Bone marrow (tissue), 2 donors: ENCODE results near the gene NAGS.
"Not testable (repeated sequence)": the region's sequence is repeated elsewhere in the genome, so short reads cannot be mapped to it uniquely, and the experiment has no call there.

Experiments used
- DNase-seq, 2 donors: peaks; one replicate each; lab custom pipeline; 2025; lab: John Stamatoyannopoulos, UW

The NAGS gene, protein sequence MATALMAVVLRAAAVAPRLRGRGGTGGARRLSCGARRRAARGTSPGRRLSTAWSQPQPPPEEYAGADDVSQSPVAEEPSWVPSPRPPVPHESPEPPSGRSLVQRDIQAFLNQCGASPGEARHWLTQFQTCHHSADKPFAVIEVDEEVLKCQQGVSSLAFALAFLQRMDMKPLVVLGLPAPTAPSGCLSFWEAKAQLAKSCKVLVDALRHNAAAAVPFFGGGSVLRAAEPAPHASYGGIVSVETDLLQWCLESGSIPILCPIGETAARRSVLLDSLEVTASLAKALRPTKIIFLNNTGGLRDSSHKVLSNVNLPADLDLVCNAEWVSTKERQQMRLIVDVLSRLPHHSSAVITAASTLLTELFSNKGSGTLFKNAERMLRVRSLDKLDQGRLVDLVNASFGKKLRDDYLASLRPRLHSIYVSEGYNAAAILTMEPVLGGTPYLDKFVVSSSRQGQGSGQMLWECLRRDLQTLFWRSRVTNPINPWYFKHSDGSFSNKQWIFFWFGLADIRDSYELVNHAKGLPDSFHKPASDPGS

DNA sequence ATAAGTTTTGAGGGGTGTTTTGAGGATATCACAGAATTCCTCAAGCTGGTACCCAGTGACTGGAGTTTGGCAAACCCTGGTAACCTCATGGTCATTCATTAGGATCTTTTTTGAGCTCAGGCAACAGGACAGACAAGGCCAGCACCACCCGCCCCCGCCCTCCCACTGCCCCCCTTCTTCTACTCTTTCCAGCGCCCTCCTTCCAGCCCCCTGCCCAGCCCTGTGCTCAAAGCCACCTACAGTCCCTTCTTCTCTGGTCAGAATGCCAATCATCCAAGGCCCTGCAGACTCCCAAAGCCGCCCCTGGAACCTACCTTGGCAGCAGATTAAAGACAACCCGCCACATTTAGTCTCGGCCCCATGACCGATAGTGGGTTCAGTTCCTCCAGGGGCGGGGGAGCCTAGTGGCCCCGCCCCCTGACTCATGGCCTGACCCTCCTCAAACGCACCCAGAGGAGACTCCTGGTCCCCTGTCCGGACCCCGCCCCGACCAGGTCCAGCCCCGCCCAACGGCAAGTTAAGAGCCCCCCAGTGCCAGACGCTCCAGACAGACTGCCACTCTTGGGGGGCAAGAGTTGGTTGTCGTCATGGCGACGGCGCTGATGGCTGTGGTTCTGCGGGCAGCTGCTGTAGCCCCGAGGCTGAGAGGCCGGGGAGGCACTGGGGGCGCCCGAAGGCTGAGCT is at the start of gene NAGS:
NAGS (plus strand) TSS at position 546 of the 684 bp plus-strand sequence; CDS start at position 588, 42 bp downstream.
- DNase-seq, result no peak

- DNase-seq, result no peak
Measured at GRCh38 chr17:43956222-43956621, 48.2 kb upstream of the NAGS start.

DNA sequence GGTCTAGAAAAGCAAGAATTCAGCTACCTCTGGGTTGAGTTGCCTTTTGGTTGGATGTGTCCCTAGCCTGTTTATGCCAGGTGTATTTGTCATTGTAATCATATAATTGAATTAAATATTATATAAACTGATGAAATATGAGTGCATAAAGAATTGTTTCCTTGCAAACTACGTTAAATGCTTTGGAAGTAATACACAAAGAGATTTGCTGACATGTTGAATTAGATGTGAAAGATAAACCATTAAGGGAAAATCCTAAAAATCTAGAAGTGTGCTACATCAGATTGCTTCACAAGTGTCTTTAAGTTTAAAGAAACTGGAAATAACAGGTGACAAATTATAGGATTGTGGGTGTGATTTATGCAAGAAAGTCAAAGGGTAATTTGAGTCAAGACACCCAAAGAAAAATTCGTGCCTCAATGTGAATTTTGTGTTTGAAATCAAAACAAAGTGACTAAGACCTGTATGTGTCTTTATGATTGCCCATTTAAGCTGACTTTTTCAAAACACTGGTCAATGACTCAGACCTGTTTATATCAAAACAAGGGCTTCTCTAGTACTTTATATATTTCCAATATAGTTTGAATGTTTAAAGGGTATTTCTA is 45.6 kb upstream of the NAGS start:
- no peak for DNase-seq

DNA sequence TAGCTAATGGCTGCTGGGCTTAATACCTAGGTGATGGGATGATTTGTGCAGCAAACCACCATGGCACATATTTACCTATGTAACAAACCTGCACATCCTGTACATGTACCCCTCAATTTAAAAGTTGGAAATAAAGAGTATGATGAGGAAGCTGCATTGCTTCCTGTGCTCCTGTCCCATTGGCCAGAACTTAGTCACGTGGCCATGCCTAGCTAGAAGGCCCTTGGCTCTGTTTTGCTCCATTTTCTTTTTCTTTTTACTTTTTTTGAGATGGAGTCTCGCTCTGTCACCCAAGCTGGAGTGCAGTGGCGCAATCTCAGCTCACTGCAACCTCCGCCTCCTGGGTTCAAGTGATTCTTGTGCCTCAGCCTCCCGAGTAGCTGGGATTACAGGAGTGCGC is 43.1 kb upstream of the NAGS start:
- DNase-seq, result not testable (repeated sequence)

- DNase-seq, result no peak
Measured at GRCh38 chr17:43961954-43962353, 42.5 kb upstream of the NAGS start.

GRCh38 chr17:43962479-43962878 is 41.9 kb upstream of the NAGS start:
- DNase-seq, result no peak

- DNase-seq, result no peak
Measured at GRCh38 chr17:43966276-43966675, 38.1 kb upstream of the NAGS start.

DNA sequence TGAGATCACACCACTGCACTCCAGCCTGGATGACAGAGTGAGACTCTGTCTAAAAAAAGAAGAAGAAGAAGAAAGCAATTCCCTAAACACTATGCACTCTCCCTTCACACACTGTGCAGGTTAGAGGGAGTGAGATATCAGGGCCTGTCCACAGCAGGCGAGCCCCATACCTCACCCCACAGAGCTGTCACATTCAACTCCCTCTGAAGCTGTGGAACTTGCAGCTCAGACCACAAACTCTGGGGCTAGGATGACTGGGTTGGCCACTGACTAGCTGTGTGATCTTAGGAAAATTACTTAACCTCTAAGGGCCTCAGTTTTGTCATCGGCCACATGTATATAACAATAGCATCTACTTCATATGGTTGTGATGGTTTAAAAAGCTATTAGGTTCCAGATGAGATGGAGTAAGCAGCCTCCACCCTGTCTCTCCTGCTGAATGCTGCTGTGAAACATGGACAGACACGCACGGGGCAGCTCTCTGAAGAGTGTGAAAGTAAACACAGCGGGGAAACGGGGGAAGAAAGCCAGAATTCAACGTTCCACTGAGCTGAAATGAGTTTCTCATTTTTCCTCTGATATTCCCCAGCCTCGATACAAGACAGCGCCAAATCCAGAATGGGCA is 37.1 kb upstream of the NAGS start:
- no peak for DNase-seq

GRCh38 chr17:43970366-43970765 is 34.1 kb upstream of the NAGS start:
- DNase-seq, result no peak

GRCh38 chr17:43971436-43971835 is 33.0 kb upstream of the NAGS start:
- DNase-seq, result not testable (repeated sequence)

GRCh38 chr17:43972444-43973212 is 31.8 kb upstream of the NAGS start:
- not testable (repeated sequence) for DNase-seq

DNA sequence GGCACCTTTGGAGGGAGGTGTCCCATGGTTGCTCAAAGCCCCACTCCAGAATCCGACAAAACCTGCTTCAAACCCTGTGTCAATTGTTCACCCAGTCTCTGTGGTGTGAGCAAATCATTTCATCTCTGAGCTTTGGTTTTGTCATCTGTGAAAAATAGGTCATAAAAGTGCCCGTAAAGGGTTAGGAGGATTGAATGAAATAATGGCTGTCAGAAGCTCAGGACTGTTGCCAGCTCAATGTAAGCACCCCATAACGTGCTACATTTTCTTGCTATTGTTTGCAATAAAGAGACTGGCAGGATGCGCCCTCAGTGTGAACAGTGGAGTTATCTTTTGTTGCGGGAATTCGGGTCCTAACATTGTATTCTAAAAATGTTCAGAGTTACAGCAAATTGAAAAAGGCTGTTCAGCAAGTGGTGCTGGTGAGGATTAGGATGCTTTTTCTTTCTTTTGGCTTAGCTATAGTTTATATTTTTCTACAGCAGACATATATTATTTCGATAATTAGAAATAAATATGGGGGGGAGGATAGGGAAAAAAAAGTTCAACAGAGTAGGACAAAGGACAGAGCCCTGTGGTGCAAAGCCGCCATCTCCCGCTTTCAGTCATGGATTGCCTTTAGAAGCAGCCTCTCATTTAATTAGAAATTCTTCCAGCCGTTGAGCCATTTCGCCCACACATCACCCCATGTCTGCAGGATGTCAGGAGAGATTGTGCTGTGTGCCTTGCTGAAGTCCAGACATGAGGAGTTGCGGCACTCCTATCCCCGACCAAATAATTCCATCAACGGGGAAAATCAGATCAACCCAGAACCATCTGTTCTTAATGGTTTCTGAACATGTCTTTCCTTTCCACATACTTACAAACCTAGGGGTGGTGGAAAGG is 29.8 kb upstream of the NAGS start:
- DNase-seq, result no peak

DNA sequence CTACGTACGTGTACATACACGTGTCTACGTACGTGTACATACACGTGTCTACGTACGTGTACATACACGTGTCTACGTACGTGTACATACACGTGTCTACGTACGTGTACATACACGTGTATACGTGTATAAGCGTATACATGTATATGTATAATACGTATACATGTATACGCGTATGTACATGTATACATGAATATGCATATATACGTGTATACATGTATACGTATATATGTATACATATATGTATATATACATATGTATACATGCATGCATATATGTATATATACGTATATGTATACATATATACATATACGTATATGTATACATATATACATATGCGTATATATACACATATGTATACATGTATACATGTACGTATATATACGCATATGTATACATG is 28.5 kb upstream of the NAGS start:
- no peak for DNase-seq

DNA sequence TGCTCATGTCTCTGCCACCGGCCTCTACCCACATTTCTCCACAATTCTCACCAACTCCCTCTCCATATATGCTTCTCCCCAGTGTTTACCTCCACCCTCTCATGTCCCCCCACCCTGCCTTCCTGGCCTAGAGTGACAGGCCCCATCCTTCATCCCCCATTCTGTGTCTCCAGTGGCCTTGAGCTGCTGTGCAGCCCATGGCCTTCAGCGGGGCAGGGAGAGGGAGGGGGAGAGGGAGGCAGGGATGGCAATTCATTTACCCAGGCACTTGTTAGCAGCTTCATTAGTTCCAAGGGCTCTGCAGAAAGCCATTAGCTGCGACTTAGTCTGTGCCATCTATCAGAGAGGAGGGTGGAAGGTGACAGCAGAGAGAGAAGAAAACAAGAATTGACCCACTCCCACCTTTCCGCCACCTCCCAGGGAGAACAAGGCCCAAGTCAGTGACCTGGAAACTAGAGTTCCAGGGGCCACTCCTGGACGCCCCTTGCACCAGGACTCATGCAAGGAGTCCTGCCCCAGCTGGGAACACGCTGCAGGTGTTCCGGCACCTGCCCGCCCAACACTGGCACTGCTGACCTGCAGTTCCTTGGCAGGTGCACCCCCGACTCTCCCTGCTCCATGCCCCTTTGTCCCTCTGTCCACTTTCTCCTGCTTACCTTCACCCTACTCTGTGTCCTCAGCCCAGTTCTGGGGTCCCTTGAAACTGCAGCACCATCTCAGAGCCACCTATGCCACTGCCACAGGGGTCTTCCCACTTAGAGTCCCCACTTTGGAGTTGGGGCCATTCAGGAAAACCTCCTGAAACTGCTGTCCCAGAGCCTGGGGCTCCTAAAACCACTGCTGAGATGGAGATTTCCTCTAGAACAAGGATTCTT is 27.2 kb upstream of the NAGS start:
- DNase-seq, result no peak

DNA sequence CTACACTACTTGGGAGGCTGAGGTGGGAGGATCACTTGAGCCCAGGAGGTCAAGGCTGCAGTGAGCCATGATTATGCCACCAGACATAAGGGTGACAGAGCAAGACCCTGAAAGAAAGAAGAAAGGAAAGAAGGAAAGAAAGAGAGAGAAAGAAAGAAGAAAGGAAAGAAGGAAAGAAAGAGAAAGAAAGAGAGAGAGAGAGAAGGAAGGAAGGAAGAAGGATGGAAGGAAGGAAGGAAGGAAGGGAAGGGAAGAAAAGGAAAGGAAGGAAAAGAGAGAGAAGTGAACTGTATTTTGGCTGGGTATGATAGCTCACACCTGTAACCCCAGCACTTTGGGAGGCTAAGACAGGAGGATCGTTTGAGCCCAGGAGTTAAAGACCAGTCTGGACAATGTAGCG is 26.3 kb upstream of the NAGS start:
- DNase-seq, result no peak

GRCh38 chr17:43979011-43979410 is 25.4 kb upstream of the NAGS start:
- no peak for DNase-seq

- no peak for DNase-seq
Measured at GRCh38 chr17:43979671-43980070, 24.8 kb upstream of the NAGS start.

DNA sequence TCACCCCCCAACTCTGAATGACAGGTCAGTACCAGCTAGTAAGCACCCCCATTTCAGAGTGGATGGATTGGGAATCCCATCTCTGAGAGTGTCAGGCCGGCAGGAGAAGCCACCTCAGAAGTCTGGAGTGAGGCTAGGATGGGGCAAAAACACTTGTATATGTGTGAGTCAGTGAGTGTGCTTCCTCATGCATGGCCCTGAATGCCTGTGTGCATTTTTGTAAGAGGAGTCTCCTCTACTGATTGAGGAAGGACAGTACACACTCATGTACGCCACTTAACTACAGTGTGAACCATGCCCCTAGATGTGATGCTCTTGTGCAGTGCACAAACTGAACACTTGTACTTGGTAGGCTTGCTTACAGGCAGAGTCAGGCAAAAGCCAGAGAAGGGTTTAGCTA is 22.3 kb upstream of the NAGS start:
- DNase-seq, result no peak

GRCh38 chr17:43983196-43983514 is 21.3 kb upstream of the NAGS start:
- DNase-seq, result no peak
